ENCODE data around the gene MRGPRX2. TPM values are rescaled to one million over a fixed set of nuclear protein-coding genes. Genes with fewer than 3 reads are reported as not detected.
A peak's percentile ranks its signal among the peaks of the same experiment; 100 is the strongest.

The MRGPRX2 gene
- total and polyA plus RNA-seq, 9 donors = not detected

GRCh38 chr11:19050281-19050680 lies 10.2 kb downstream of the MRGPRX2 start:
- 100% methylated on average over 2 of the region's 2 CpGs for WGBS (ENCODE audit: insufficient coverage)
- no peak overlapping the region for H3K4me3 ChIP-seq (ENCODE audit: low read length)
- no peaks in the 10 kb centered on the region for H3K36me3 ChIP-seq (ENCODE audit: control insufficient read depth, insufficient read depth, low read length)
- no peak overlapping the region for H3K27ac ChIP-seq (ENCODE audit: low read length)
- H3K27me3 ChIP-seq (ENCODE audit: control insufficient read depth, insufficient read depth, low read length) = no peaks in the 10 kb centered on the region
- no peaks in the 10 kb centered on the region for H3K4me1 ChIP-seq (ENCODE audit: control insufficient read depth, insufficient read depth, low read length)
- DNase-seq = no peak
- no peaks in the 10 kb centered on the region for H3K9me3 ChIP-seq (replicated peaks; ENCODE audit: control insufficient read depth, low read depth, low read length)

- Histone ChIP-seq H3K4me1 (ENCODE audit: control insufficient read depth, insufficient read depth, low read length) (no peaks in the 10 kb centered on the region), H3K27me3 (ENCODE audit: control insufficient read depth, insufficient read depth, low read length) (no peaks in the 10 kb centered on the region), H3K36me3 (ENCODE audit: control insufficient read depth, insufficient read depth, low read length) (no peaks in the 10 kb centered on the region), H3K4me3 (ENCODE audit: low read length) (no peak overlapping the region), H3K9me3 (replicated peaks; ENCODE audit: control insufficient read depth, low read depth, low read length) (no peaks in the 10 kb centered on the region), H3K27ac (ENCODE audit: low read length) (no peak overlapping the region)
- WGBS (ENCODE audit: insufficient coverage) = no CpG with 5 or more reads among the region's 1 CpG
- DNase-seq = no peak
Observed at GRCh38 chr11:19049351-19049750, 11.2 kb downstream of the MRGPRX2 start.

GRCh38 chr11:19040051-19040450 lies 20.5 kb downstream of the MRGPRX2 start:
- no peak for DNase-seq
- Histone ChIP-seq H3K36me3 (ENCODE audit: control insufficient read depth, insufficient read depth, low read length) (no peaks in the 10 kb centered on the region), H3K4me3 (ENCODE audit: low read length) (no peak overlapping the region), H3K4me1 (ENCODE audit: control insufficient read depth, insufficient read depth, low read length) (no peaks in the 10 kb centered on the region), H3K27me3 (ENCODE audit: control insufficient read depth, insufficient read depth, low read length) (no peaks in the 10 kb centered on the region), H3K9me3 (replicated peaks; ENCODE audit: control insufficient read depth, low read depth, low read length) (no peaks in the 10 kb centered on the region), H3K27ac (ENCODE audit: low read length) (no peak overlapping the region)
- WGBS (ENCODE audit: insufficient coverage) = 85% methylated on average over 10 of the region's 10 CpGs

DNA sequence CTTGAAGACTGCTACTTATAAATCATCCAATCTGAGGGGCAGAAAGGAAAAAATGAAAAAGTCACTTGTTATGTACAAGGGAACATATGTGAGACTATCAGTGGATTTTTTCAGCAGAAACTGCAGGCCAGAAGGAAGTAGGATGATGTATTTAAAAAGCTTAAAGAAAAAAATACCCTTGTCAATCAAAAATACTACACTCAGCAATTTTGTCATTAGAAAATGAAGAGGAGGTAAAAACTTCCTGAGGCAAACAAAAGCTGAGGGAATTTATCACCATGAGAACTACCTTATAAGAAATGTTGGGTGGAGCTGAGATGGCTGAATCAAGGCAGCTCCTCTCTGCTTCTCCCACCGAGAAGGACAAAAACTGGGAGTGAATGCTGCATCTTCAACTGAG lies 21.1 kb downstream of the MRGPRX2 start:
- DNase-seq = no peak
- no peak overlapping the region for H3K4me3 ChIP-seq (ENCODE audit: low read length)
- H3K9me3 ChIP-seq (replicated peaks; ENCODE audit: control insufficient read depth, low read depth, low read length) = no peaks in the 10 kb centered on the region
- H3K4me1 ChIP-seq (ENCODE audit: control insufficient read depth, insufficient read depth, low read length) = no peaks in the 10 kb centered on the region
- H3K36me3 ChIP-seq (ENCODE audit: control insufficient read depth, insufficient read depth, low read length) = no peaks in the 10 kb centered on the region
- H3K27ac ChIP-seq (ENCODE audit: low read length) = no peak overlapping the region
- no peaks in the 10 kb centered on the region for H3K27me3 ChIP-seq (ENCODE audit: control insufficient read depth, insufficient read depth, low read length)
- WGBS (ENCODE audit: insufficient coverage) = 100% methylated on average over 1 of the region's 1 CpG

DNA sequence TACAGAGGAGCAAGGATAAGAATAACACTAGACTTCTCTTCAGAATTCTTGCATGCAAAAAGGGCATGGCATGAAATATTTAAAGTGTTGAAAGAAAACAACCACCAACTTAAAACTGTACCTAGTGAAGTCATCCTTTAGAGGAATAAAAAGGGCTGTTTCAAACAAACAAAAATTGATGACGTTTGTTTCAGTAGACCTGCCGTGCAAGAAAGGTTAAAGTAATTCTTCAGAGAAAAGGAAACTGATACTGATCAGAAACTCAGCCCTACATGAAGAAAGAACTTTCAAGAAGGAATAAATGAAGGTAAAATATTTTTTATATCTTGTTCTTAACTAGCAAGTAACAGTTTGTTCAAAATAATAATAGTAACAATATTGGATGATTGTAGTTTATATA lies 27.5 kb downstream of the MRGPRX2 start:
- no peaks in the 10 kb centered on the region for H3K9me3 ChIP-seq (replicated peaks; ENCODE audit: control insufficient read depth, low read depth, low read length)
- no CpG with 5 or more reads among the region's 2 CpGs for WGBS (ENCODE audit: insufficient coverage)

GRCh38 chr11:19027829-19028595 lies 32.5 kb downstream of the MRGPRX2 start:
- no peaks in the 10 kb centered on the region for H3K27me3 ChIP-seq (ENCODE audit: control insufficient read depth, insufficient read depth, low read length)
- no peak overlapping the region for H3K4me3 ChIP-seq (ENCODE audit: low read length)
- H3K9me3 ChIP-seq (replicated peaks; ENCODE audit: control insufficient read depth, low read depth, low read length) = no peaks in the 10 kb centered on the region
- H3K36me3 ChIP-seq (ENCODE audit: control insufficient read depth, insufficient read depth, low read length) = no peaks in the 10 kb centered on the region
- 78% methylated on average over 1 of the region's 2 CpGs for WGBS (ENCODE audit: insufficient coverage)
- H3K27ac ChIP-seq (ENCODE audit: low read length) = no peak overlapping the region
- no peak for DNase-seq
- H3K4me1 ChIP-seq (ENCODE audit: control insufficient read depth, insufficient read depth, low read length) = no peaks in the 10 kb centered on the region

More for the DNA sequence above, 27.5 kb downstream of the MRGPRX2 start:
- no peak for DNase-seq
- H3K4me3 ChIP-seq (ENCODE audit: low read length) = no peak overlapping the region
- no peaks in the 10 kb centered on the region for H3K36me3 ChIP-seq (ENCODE audit: control insufficient read depth, insufficient read depth, low read length)
- H3K27ac ChIP-seq (ENCODE audit: low read length) = no peak overlapping the region
- no peaks in the 10 kb centered on the region for H3K27me3 ChIP-seq (ENCODE audit: control insufficient read depth, insufficient read depth, low read length)
- H3K4me1 ChIP-seq (ENCODE audit: control insufficient read depth, insufficient read depth, low read length) = no peaks in the 10 kb centered on the region

DNA sequence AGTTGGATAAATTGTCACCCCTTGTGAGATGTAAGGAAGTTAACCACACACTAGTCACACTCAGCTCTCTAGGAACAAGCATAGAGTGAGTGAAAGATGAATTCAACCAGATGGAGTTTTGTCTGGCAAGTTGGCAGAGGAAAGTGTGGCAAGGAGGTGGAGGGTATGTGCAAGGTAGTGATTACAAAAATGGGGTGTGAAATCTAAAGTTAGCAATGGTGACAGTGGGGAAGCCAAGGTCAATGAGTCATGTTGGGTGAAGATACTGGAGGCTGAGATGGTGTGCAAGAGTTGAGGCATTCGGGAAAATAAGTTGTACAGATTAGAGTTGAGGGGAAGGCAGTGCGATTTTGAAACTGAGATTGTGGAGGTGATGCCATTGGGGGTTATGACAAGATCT lies 33.7 kb downstream of the MRGPRX2 start:
- 94% methylated on average over 2 of the region's 2 CpGs for WGBS (ENCODE audit: insufficient coverage)
- no peaks in the 10 kb centered on the region for H3K4me1 ChIP-seq (ENCODE audit: control insufficient read depth, insufficient read depth, low read length)
- DNase-seq = no peak
- H3K27me3 ChIP-seq (ENCODE audit: control insufficient read depth, insufficient read depth, low read length) = no peaks in the 10 kb centered on the region
- no peaks in the 10 kb centered on the region for H3K36me3 ChIP-seq (ENCODE audit: control insufficient read depth, insufficient read depth, low read length)
- no peaks in the 10 kb centered on the region for H3K9me3 ChIP-seq (replicated peaks; ENCODE audit: control insufficient read depth, low read depth, low read length)
- H3K4me3 ChIP-seq (ENCODE audit: low read length) = no peak overlapping the region
- H3K27ac ChIP-seq (ENCODE audit: low read length) = no peak overlapping the region

GRCh38 chr11:19025481-19026406 lies 34.8 kb downstream of the MRGPRX2 start:
- Histone ChIP-seq H3K27me3 (ENCODE audit: control insufficient read depth, insufficient read depth, low read length) (no peaks in the 10 kb centered on the region), H3K36me3 (ENCODE audit: control insufficient read depth, insufficient read depth, low read length) (no peaks in the 10 kb centered on the region), H3K4me1 (ENCODE audit: control insufficient read depth, insufficient read depth, low read length) (no peaks in the 10 kb centered on the region), H3K9me3 (replicated peaks; ENCODE audit: control insufficient read depth, low read depth, low read length) (no peaks in the 10 kb centered on the region), H3K27ac (ENCODE audit: low read length) (no peak overlapping the region), H3K4me3 (ENCODE audit: low read length) (no peak overlapping the region)
- DNase-seq = peak; percentile 1
- WGBS (ENCODE audit: insufficient coverage) = 0% methylated on average over 1 of the region's 5 CpGs

- no peaks in the 10 kb centered on the region for H3K4me1 ChIP-seq (ENCODE audit: control insufficient read depth, insufficient read depth, low read length)
- no peak overlapping the region for H3K27ac ChIP-seq (ENCODE audit: low read length)
- H3K4me3 ChIP-seq (ENCODE audit: low read length) = no peak overlapping the region
- no peak for DNase-seq
- no peaks in the 10 kb centered on the region for H3K9me3 ChIP-seq (replicated peaks; ENCODE audit: control insufficient read depth, low read depth, low read length)
- no peaks in the 10 kb centered on the region for H3K27me3 ChIP-seq (ENCODE audit: control insufficient read depth, insufficient read depth, low read length)
- H3K36me3 ChIP-seq (ENCODE audit: control insufficient read depth, insufficient read depth, low read length) = no peaks in the 10 kb centered on the region
Observed at GRCh38 chr11:19020831-19021230, 39.7 kb downstream of the MRGPRX2 start.

GRCh38 chr11:19018901-19019300 lies 41.6 kb downstream of the MRGPRX2 start:
- no peaks in the 10 kb centered on the region for H3K27me3 ChIP-seq (ENCODE audit: control insufficient read depth, insufficient read depth, low read length)
- no peak overlapping the region for H3K4me3 ChIP-seq (ENCODE audit: low read length)
- H3K27ac ChIP-seq (ENCODE audit: low read length) = no peak overlapping the region
- no peaks in the 10 kb centered on the region for H3K4me1 ChIP-seq (ENCODE audit: control insufficient read depth, insufficient read depth, low read length)
- H3K9me3 ChIP-seq (replicated peaks; ENCODE audit: control insufficient read depth, low read depth, low read length) = no peaks in the 10 kb centered on the region
- no peaks in the 10 kb centered on the region for H3K36me3 ChIP-seq (ENCODE audit: control insufficient read depth, insufficient read depth, low read length)
- no peak for DNase-seq
- WGBS (ENCODE audit: insufficient coverage) = 21% methylated on average over 2 of the region's 3 CpGs
